Esophagus squamous epithelium (tissue), 4 donors: Measurements from ENCODE around the gene HNF4A.

Experiments used
- CTCF ChIP-seq, 6 experiments: fragments of 450-650 bp in 4 of 6; fragments of 200-600 bp in 2 of 6; sonication (generic) in 2 of 6; IDR thresholded peaks; one replicate each; pipeline ENCODE4 v1.5.1; 2016 to 2019; ENCODE audit warnings: antibody characterized with exemption in 6 of 6, mild to moderate bottlenecking in 4 of 6, moderate library complexity in 4 of 6
- POLR2A ChIP-seq, 4 donors: fragments of 450-650 bp; IDR thresholded peaks; one replicate each; pipeline ENCODE4 v1.6.1; 2017; ENCODE audit warnings: antibody characterized with exemption in 4 of 4, mild to moderate bottlenecking in 4 of 4, moderate library complexity in 3 of 4

- no peak for TF ChIP-seq POLR2A (IDR thresholded peaks at IDR 0.05)
- no peak for TF ChIP-seq CTCF (IDR thresholded peaks at IDR 0.05)
Observed at GRCh38 chr20:44418069-44418905, 62.8 kb downstream of the HNF4A start.
